ENCODE results near the gene DDRGK1.

GRCh38 chr20:3173610-3174441 lies 30.7 kb downstream of the DDRGK1 start:
- no peak for TF ChIP-seq CTCF (conservative IDR thresholded peaks at IDR 0.05; ENCODE audit: low read depth, low read length)
- TF ChIP-seq EZH2 (IDR thresholded peaks at IDR 0.05; ENCODE audit: low read length, unreplicated experiment), result no peak
